GM12878 (cell line): ENCODE data around the gene CNOT10. TPM values are rescaled to one million over a fixed set of nuclear protein-coding genes. Genes with fewer than 3 reads are reported as not detected.

Experiments
- ATAC-seq: fragments of 200-7000 bp; cut with Tn5 transposase; 3 replicates; pipeline ENCODE4 v1.9.1; 2020; ENCODE audit warnings: mild to moderate bottlenecking, moderate library complexity
- BruUV-seq: library from RNA; stranded (reverse); fragments of 400-500 nt; replicated peaks from 2 replicates; lab custom pipeline; 2021; lab: Mats Ljungman, UMichigan
- CTCF ChIA-PET: fragments of 300-600 bp; sonication (Branson Sonifier 250); formaldehyde crosslinking; extraction: SDS; loops from one replicate; lab custom pipeline; 2021; ENCODE audit warnings: inconsistent platforms; lab: Yijun Ruan, JAX
- POLR2A ChIA-PET: fragments of 350-600 bp; formaldehyde crosslinking; extraction: SDS; loops from one replicate; lab custom pipeline; 2021; ENCODE audit warnings: inconsistent platforms; lab: Charles Lee
- RAD21 ChIA-PET: fragments of 300-600 bp; sonication (Branson Sonifier 250); formaldehyde crosslinking; loops from one replicate; lab custom pipeline; 2023; ENCODE audit warnings: antibody characterized with exemption; ENCODE audit not compliant: unreplicated experiment; lab: Charles Lee
- SMC1A ChIA-PET: fragments of 300-600 bp; sonication (Branson Sonifier 250); formaldehyde crosslinking; loops from one replicate; lab custom pipeline; 2023; ENCODE audit not compliant: unreplicated experiment, uncharacterized antibody; lab: Charles Lee
- DNase-seq: peaks from one replicate; pipeline ENCODE4 v3.0.0-alpha.2; 2011; ENCODE audit warnings: low read depth, low spot score
- FAIRE-seq: peaks from 3 replicates; lab custom pipeline; 2011; peaks lifted over from hg19 to GRCh38; lab: Jason Lieb, UNC
- H2AFZ ChIP-seq: 2 replicates; pipeline ENCODE4 v1.6.0; 2011; ENCODE audit warnings: low read depth, low read length, control low read depth; ENCODE audit not compliant: control insufficient read depth
- H3K27ac ChIP-seq: 2 replicates; pipeline ENCODE4 v1.5.1; 2011; ENCODE audit warnings: control low read depth; ENCODE audit not compliant: control insufficient read depth, insufficient read depth
- H3K27me3 ChIP-seq, 2 experiments: replicated peaks in 1 of 2; 2 replicates each; pipeline versions ENCODE4 v1.6.0 to v1.6.1; 2011; ENCODE audit warnings: low read length in 1 of 2; ENCODE audit not compliant: control insufficient read depth in 2 of 2, insufficient read depth in 2 of 2
- H3K36me3 ChIP-seq, 2 experiments: 2 replicates each; pipeline ENCODE4 v1.5.1; 2011; ENCODE audit warnings: low read length in 1 of 2; ENCODE audit not compliant: control insufficient read depth in 2 of 2, insufficient read depth in 2 of 2
- H3K4me1 ChIP-seq: 2 replicates; pipeline ENCODE4 v1.6.1; 2011; ENCODE audit warnings: mild to moderate bottlenecking, low read length, moderate library complexity, mixed read lengths; ENCODE audit not compliant: control insufficient read depth, insufficient read depth
- H3K4me2 ChIP-seq: 2 replicates; pipeline ENCODE4 v1.6.0; 2011; ENCODE audit warnings: control low read depth; ENCODE audit not compliant: control insufficient read depth, insufficient read depth
- H3K4me3 ChIP-seq: fragments of 200-600 bp; sonication (generic); 2 replicates; pipeline ENCODE4 v1.5.1; 2016
- H3K79me2 ChIP-seq: 2 replicates; pipeline ENCODE4 v1.6.0; 2011; ENCODE audit warnings: low read length; ENCODE audit not compliant: control insufficient read depth, insufficient read depth
- H3K9ac ChIP-seq: 2 replicates; pipeline ENCODE4 v1.8.0; 2011; ENCODE audit warnings: low read length, control low read depth, mixed read lengths; ENCODE audit not compliant: control insufficient read depth, insufficient read depth
- H3K9me3 ChIP-seq: replicated peaks from 3 replicates; pipeline ENCODE4 v1.5.1; 2011; ENCODE audit warnings: mild to moderate bottlenecking, low read length; ENCODE audit not compliant: control insufficient read depth, insufficient read depth
- H4K20me1 ChIP-seq: 2 replicates; pipeline ENCODE4 v1.6.0; 2011; ENCODE audit not compliant: control insufficient read depth, insufficient read depth
- NFYA ChIP-seq: IDR thresholded peaks from 2 replicates; pipeline ENCODE4 v1.6.1; 2011; ENCODE audit warnings: low read depth, mild to moderate bottlenecking, low read length, improper control_type of control experiment, borderline replicate concordance
- STAT1 ChIP-seq: fragments of 450-650 bp; conservative IDR thresholded peaks from 2 replicates; pipeline ENCODE4 v1.6.1; 2014; ENCODE audit warnings: antibody characterized with exemption, mild to moderate bottlenecking
- WGBS: methylation state at CpG from one replicate; pipeline ENCODE4 v1.1.6; 2016; ENCODE audit warnings: low lambda C conversion rate; ENCODE audit not compliant: insufficient replicate concordance, insufficient coverage; ENCODE audit errors: missing lambda C conversion rate; 5-methylcytosine and 5-hydroxymethylcytosine counted together
- in situ Hi-C: fragments of 300-500 bp; cut with MboI; formaldehyde crosslinking; loops from 9 replicates; pipeline ENCODE4 v1.14.3; 2018; ENCODE audit warnings: mixed read lengths
- intact Hi-C: fragments of 100-400 bp; cut with micrococcal nuclease; formaldehyde crosslinking; loops from one replicate; pipeline ENCODE4 v1.14.2; 2022; ENCODE audit not compliant: unreplicated experiment
- polyA plus RNA-seq, 11 experiments: library from polyadenylated mRNA; depleted of rRNA in 4 of 11; unstranded in 6 of 11; stranded (reverse) in 5 of 11; fragments of >200 nt; fragmentation: Nextera tagmentation in 4 of 11; fragmentation: Illumina TruSeq in 1 of 11; extraction: Ambion mirVana in 4 of 11; extraction: Trizol in 1 of 11; gene quantifications; 1 replicate in 1 of 11; 2 replicates in 10 of 11; pipeline versions ENCODE4 v1.2.1 to v1.2.3, GENCODE V29; 2011 to 2016; ENCODE audit warnings: inconsistent platforms in 2 of 11, missing spikeins in 2 of 11, low read depth in 1 of 11
- total RNA-seq, 4 experiments: library from RNA; depleted of rRNA in 3 of 4; stranded (reverse); fragments of >200 nt in 3 of 4; fragmentation: Illumina TruSeq in 1 of 4; extraction: Trizol in 1 of 4; gene quantifications; 2 replicates each; pipeline versions ENCODE4 v1.2.1 to v1.2.3, GENCODE V29; 2013 to 2021
- TF ChIP-seq, protein P1 (sequence below): fragments of 450-650 bp; conservative IDR thresholded peaks from 2 replicates; pipeline ENCODE4 v1.6.1; 2017; ENCODE audit warnings: mild to moderate bottlenecking, moderate library complexity
- TF ChIP-seq, protein P2 (sequence below): IDR thresholded peaks from 2 replicates; pipeline ENCODE4 v1.6.1; 2012; ENCODE audit warnings: improper control_type of control experiment, low read depth, low read length; ENCODE audit not compliant: insufficient replicate concordance
- TF ChIP-seq, protein P3 (sequence below): fragments of 450-650 bp; IDR thresholded peaks from 2 replicates; pipeline ENCODE4 v1.6.1; 2017; ENCODE audit warnings: borderline replicate concordance

The CNOT10 gene
- total and polyA plus RNA-seq, 10 of the 15 experiments (the other 5 are each of a cell fraction or from before 2014, with no cell fraction given) = 18.2 to 51.9 (median 45.5) TPM

DNA sequence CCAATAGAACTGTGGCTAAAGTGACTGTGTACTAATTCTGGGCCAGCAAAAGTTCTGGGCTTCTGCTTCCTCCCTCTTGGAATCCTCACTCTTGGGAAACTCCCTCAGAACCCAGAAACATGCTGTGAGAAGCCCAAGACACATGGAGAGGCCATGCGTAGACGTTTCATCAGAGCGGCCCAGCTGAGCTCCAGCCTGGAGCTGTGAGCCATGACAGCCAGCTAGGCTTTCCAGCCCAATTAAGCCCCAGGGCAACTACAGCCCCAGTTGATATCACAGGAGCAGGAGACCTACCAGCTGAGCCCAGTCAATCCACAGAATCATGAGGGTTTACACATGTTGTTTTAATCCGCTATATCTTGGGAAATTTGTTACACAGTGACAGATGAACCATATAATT is 43.6 kb upstream of the CNOT10 start:
- Histone ChIP-seq H3K27me3 (no peaks in the 10 kb centered on the region; a peak in 1 of 4 replicates), H3K4me3 (no peak overlapping the region)
- ChIA-PET POLR2A (no interaction called here), CTCF (no interaction called here)
- WGBS = 58% methylated on average over 4 of the region's 4 CpGs
- ATAC-seq = no peak
- intact Hi-C loops = loop anchor here (10.0 kb wide), 1 partner anchor 347 kb away; no protein-coding TSS in a partner anchor
- in situ Hi-C loops = no loop called here
- TF ChIP-seq, protein P1, sequence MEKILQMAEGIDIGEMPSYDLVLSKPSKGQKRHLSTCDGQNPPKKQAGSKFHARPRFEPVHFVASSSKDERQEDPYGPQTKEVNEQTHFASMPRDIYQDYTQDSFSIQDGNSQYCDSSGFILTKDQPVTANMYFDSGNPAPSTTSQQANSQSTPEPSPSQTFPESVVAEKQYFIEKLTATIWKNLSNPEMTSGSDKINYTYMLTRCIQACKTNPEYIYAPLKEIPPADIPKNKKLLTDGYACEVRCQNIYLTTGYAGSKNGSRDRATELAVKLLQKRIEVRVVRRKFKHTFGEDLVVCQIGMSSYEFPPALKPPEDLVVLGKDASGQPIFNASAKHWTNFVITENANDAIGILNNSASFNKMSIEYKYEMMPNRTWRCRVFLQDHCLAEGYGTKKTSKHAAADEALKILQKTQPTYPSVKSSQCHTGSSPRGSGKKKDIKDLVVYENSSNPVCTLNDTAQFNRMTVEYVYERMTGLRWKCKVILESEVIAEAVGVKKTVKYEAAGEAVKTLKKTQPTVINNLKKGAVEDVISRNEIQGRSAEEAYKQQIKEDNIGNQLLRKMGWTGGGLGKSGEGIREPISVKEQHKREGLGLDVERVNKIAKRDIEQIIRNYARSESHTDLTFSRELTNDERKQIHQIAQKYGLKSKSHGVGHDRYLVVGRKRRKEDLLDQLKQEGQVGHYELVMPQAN = no peak
- TF ChIP-seq NFYA (no peak), STAT1 (no peak)
- TF ChIP-seq, protein P2, sequence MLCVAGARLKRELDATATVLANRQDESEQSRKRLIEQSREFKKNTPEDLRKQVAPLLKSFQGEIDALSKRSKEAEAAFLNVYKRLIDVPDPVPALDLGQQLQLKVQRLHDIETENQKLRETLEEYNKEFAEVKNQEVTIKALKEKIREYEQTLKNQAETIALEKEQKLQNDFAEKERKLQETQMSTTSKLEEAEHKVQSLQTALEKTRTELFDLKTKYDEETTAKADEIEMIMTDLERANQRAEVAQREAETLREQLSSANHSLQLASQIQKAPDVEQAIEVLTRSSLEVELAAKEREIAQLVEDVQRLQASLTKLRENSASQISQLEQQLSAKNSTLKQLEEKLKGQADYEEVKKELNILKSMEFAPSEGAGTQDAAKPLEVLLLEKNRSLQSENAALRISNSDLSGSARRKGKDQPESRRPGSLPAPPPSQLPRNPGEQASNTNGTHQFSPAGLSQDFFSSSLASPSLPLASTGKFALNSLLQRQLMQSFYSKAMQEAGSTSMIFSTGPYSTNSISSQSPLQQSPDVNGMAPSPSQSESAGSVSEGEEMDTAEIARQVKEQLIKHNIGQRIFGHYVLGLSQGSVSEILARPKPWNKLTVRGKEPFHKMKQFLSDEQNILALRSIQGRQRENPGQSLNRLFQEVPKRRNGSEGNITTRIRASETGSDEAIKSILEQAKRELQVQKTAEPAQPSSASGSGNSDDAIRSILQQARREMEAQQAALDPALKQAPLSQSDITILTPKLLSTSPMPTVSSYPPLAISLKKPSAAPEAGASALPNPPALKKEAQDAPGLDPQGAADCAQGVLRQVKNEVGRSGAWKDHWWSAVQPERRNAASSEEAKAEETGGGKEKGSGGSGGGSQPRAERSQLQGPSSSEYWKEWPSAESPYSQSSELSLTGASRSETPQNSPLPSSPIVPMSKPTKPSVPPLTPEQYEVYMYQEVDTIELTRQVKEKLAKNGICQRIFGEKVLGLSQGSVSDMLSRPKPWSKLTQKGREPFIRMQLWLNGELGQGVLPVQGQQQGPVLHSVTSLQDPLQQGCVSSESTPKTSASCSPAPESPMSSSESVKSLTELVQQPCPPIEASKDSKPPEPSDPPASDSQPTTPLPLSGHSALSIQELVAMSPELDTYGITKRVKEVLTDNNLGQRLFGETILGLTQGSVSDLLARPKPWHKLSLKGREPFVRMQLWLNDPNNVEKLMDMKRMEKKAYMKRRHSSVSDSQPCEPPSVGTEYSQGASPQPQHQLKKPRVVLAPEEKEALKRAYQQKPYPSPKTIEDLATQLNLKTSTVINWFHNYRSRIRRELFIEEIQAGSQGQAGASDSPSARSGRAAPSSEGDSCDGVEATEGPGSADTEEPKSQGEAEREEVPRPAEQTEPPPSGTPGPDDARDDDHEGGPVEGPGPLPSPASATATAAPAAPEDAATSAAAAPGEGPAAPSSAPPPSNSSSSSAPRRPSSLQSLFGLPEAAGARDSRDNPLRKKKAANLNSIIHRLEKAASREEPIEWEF = no peak
- TF ChIP-seq, protein P3, sequence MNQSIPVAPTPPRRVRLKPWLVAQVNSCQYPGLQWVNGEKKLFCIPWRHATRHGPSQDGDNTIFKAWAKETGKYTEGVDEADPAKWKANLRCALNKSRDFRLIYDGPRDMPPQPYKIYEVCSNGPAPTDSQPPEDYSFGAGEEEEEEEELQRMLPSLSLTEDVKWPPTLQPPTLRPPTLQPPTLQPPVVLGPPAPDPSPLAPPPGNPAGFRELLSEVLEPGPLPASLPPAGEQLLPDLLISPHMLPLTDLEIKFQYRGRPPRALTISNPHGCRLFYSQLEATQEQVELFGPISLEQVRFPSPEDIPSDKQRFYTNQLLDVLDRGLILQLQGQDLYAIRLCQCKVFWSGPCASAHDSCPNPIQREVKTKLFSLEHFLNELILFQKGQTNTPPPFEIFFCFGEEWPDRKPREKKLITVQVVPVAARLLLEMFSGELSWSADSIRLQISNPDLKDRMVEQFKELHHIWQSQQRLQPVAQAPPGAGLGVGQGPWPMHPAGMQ = no peak
- TF ChIP-seq, all 136 proteins: peak for 0
- Histone ChIP-seq H3K79me2 (no peaks in the 10 kb centered on the region), H3K27ac (no peak overlapping the region), H3K4me2 (no peak overlapping the region), H4K20me1 (no peaks in the 10 kb centered on the region), H3K9me3 (no peaks in the 10 kb centered on the region), H3K36me3 (no peaks in the 10 kb centered on the region), H3K4me1 (no peaks in the 10 kb centered on the region), H2AFZ (no peak overlapping the region), H3K9ac (no peak overlapping the region)
- DNase-seq = no peak
- no TSS peak for BruUV-seq
- ChIA-PET SMC1A (interaction anchor here (1.0 kb wide), 1 partner anchor 73 kb away, joined by 3 read pairs; no protein-coding TSS in a partner anchor), RAD21 (no interaction called here)
- FAIRE-seq = no peak
